H9 (cell line): ENCODE results near the gene BDNF. TPM values are rescaled to one million over a fixed set of nuclear protein-coding genes. Genes with fewer than 3 reads are reported as not detected.
"Not testable (repeated sequence)": the region's sequence is repeated elsewhere in the genome, so short reads cannot be mapped to it uniquely, and the experiment has no call there.

Experiments
- DNase-seq: peaks from one replicate; pipeline ENCODE4 v3.0.0-alpha.2; 2017
- H2AFZ ChIP-seq: one replicate; pipeline ENCODE4 v1.6.1; 2013; ENCODE audit warnings: mild to moderate bottlenecking, low read length, control low read depth, moderate library complexity
- H2AK5ac ChIP-seq: 2 replicates; pipeline ENCODE4 v1.6.1; 2013; ENCODE audit warnings: low read length, control low read depth, mixed read lengths; ENCODE audit not compliant: insufficient read length
- H2BK120ac ChIP-seq: one replicate; pipeline ENCODE4 v1.6.1; 2013; ENCODE audit warnings: low read depth, mild to moderate bottlenecking, low read length, control low read depth, inconsistent platforms; ENCODE audit not compliant: poor library complexity, severe bottlenecking
- H2BK12ac ChIP-seq: 2 replicates; pipeline ENCODE4 v1.6.1; 2013; ENCODE audit warnings: low read length, control low read depth, mixed read lengths, low read depth; ENCODE audit not compliant: insufficient read length
- H2BK15ac ChIP-seq: 2 replicates; pipeline ENCODE4 v1.6.1; 2013; ENCODE audit warnings: low read depth, low read length, control low read depth
- H2BK20ac ChIP-seq: one replicate; pipeline ENCODE4 v1.6.1; 2013; ENCODE audit warnings: low read depth, mild to moderate bottlenecking, low read length, control low read depth, inconsistent platforms; ENCODE audit not compliant: poor library complexity, severe bottlenecking
- H2BK5ac ChIP-seq: 2 replicates; pipeline ENCODE4 v1.6.1; 2013; ENCODE audit warnings: low read length, control low read depth, mixed read lengths; ENCODE audit not compliant: insufficient read length
- H3K14ac ChIP-seq: 2 replicates; pipeline ENCODE4 v1.6.1; 2013; ENCODE audit warnings: low read length, control low read depth; ENCODE audit not compliant: insufficient read depth
- H3K18ac ChIP-seq: 2 replicates; pipeline ENCODE4 v1.6.1; 2013; ENCODE audit warnings: low read depth, mild to moderate bottlenecking, mixed read lengths, low read length, control low read depth; ENCODE audit not compliant: insufficient read length
- H3K23ac ChIP-seq: 2 replicates; pipeline ENCODE4 v1.6.1; 2013; ENCODE audit warnings: low read length, control low read depth, mixed read lengths, low read depth; ENCODE audit not compliant: insufficient read length
- H3K23me2 ChIP-seq: 2 replicates; pipeline ENCODE4 v1.6.1; 2013; ENCODE audit warnings: low read depth, mild to moderate bottlenecking, mixed read lengths, low read length, control low read depth; ENCODE audit not compliant: insufficient read length, poor library complexity, severe bottlenecking
- H3K27ac ChIP-seq: 2 replicates; pipeline ENCODE4 v1.5.1; 2013; ENCODE audit warnings: low read length, control low read depth, mixed read lengths, low read depth; ENCODE audit not compliant: insufficient read length
- H3K27me3 ChIP-seq: 2 replicates; pipeline ENCODE4 v1.6.1; 2013; ENCODE audit warnings: low read length, control low read depth, inconsistent platforms; ENCODE audit not compliant: insufficient read depth
- H3K4ac ChIP-seq: 2 replicates; pipeline ENCODE4 v1.6.1; 2013; ENCODE audit warnings: low read depth, mild to moderate bottlenecking, control low read depth, inconsistent platforms, low read length, moderate library complexity
- H3K4me1 ChIP-seq: 2 replicates; pipeline ENCODE4 v1.6.1; 2013; ENCODE audit warnings: low read length, control low read depth, inconsistent platforms; ENCODE audit not compliant: insufficient read depth
- H3K4me2 ChIP-seq: 2 replicates; pipeline ENCODE4 v1.6.1; 2013; ENCODE audit warnings: low read length, control low read depth, mixed read lengths; ENCODE audit not compliant: insufficient read length, insufficient read depth
- H3K56ac ChIP-seq: 2 replicates; pipeline ENCODE4 v1.6.1; 2013; ENCODE audit warnings: low read depth, mild to moderate bottlenecking, mixed read lengths, low read length, control low read depth; ENCODE audit not compliant: insufficient read length
- H3K79me1 ChIP-seq: 2 replicates; pipeline ENCODE4 v1.6.1; 2013; ENCODE audit warnings: low read depth, mild to moderate bottlenecking, moderate library complexity, low read length, control low read depth, inconsistent platforms; ENCODE audit not compliant: insufficient read depth, poor library complexity, severe bottlenecking
- H3K79me2 ChIP-seq: 2 replicates; pipeline ENCODE4 v1.6.1; 2013; ENCODE audit warnings: low read length, control low read depth, inconsistent platforms; ENCODE audit not compliant: insufficient read depth
- H3K9ac ChIP-seq: 2 replicates; pipeline ENCODE4 v1.6.1; 2013; ENCODE audit warnings: low read length, control low read depth, mixed read lengths; ENCODE audit not compliant: insufficient read length; ENCODE audit errors: extremely low read depth
- H3K9me3 ChIP-seq: one replicate; pipeline ENCODE4 v1.6.1; 2013; ENCODE audit warnings: low read depth, low read length, inconsistent platforms; ENCODE audit not compliant: control insufficient read depth
- H3T11ph ChIP-seq: one replicate; pipeline ENCODE4 v1.6.1; 2013; ENCODE audit warnings: mild to moderate bottlenecking, low read length, control low read depth, inconsistent platforms
- H4K20me1 ChIP-seq: one replicate; pipeline ENCODE4 v1.6.1; 2013; ENCODE audit not compliant: control insufficient read depth, insufficient read length, insufficient read depth
- H4K5ac ChIP-seq: 2 replicates; pipeline ENCODE4 v1.6.1; 2013; ENCODE audit warnings: low read depth, mild to moderate bottlenecking, mixed read lengths, low read length, control low read depth; ENCODE audit not compliant: insufficient read length
- H4K8ac ChIP-seq: replicated peaks from 2 replicates; pipeline ENCODE4 v1.6.1; 2013; ENCODE audit warnings: low read length, control low read depth, mixed read lengths, low read depth; ENCODE audit not compliant: insufficient read length
- H4K91ac ChIP-seq: 2 replicates; pipeline ENCODE4 v1.6.1; 2013; ENCODE audit warnings: low read depth, mild to moderate bottlenecking, moderate library complexity, mixed read lengths, low read length, control low read depth; ENCODE audit not compliant: insufficient read length
- H3K27ac Mint-ChIP-seq, 3 experiments: 2 replicates in 2 of 3; 3 replicates in 1 of 3; pipeline ENCODE4 v1.8.0; 2020 to 2021; ENCODE audit warnings: mixed read lengths in 3 of 3, mild to moderate bottlenecking in 1 of 3, moderate library complexity in 1 of 3
- H3K27me3 Mint-ChIP-seq: 2 replicates; pipeline ENCODE4 v1.8.0; 2021; ENCODE audit warnings: low read depth, mild to moderate bottlenecking, moderate library complexity, mixed read lengths
- H3K36me3 Mint-ChIP-seq, 3 experiments: 2 replicates in 2 of 3; 3 replicates in 1 of 3; pipeline ENCODE4 v1.8.0; 2020 to 2021; ENCODE audit warnings: low read depth in 3 of 3, mixed read lengths in 3 of 3; ENCODE audit not compliant: insufficient read depth in 1 of 3
- H3K4me1 Mint-ChIP-seq, 2 experiments: 2 replicates each; pipeline ENCODE4 v1.8.0; 2020; ENCODE audit warnings: mixed read lengths in 2 of 2
- H3K4me3 Mint-ChIP-seq, 2 experiments: 2 replicates in 1 of 2; 3 replicates in 1 of 2; pipeline ENCODE4 v1.8.0; 2020 to 2021; ENCODE audit warnings: mild to moderate bottlenecking in 2 of 2, mixed read lengths in 2 of 2, moderate library complexity in 1 of 2
- H3K9me3 Mint-ChIP-seq, 2 experiments: 2 replicates in 1 of 2; 3 replicates in 1 of 2; pipeline ENCODE4 v1.8.0; 2020; ENCODE audit warnings: mild to moderate bottlenecking in 2 of 2, mixed read lengths in 2 of 2, moderate library complexity in 1 of 2
- WGBS: extraction: QIAGEN DNeasy Blood & Tissue Kit; methylation state at CpG from one replicate; pipeline ENCODE4 v1.1.7; 2013; ENCODE audit warnings: missing lambda C conversion rate, low lambda C conversion rate, mixed read lengths; ENCODE audit not compliant: insufficient read length; ENCODE audit errors: extremely low coverage; 5-methylcytosine and 5-hydroxymethylcytosine counted together
- total RNA-seq: library from RNA; stranded (reverse); gene quantifications from 2 replicates; pipeline ENCODE4 v1.2.1, GENCODE V29; 2021

Gene BDNF
- total RNA-seq, 1 experiment from 2014 or later = 2.7 TPM

DNA sequence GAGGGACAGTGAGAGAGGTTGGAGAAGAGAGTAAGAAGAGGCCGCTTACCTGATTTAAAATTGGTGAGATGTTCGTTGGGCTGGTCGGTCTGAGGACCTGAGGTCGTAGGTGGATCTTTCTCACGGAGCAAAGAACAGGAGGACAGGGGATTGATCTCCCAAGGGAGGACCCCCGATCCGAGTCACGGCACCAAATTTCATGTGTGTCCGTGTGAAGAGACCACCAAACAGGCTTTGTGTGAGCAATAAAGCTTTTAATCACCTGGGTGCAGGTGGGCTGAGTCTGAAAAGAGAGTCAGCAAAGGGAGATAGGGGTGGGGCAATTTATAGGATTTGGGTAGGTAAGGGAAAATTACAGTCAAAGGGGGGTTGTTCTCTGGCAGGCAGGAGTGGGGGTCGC is 66.0 kb downstream of the BDNF start:
- H3K4me2 ChIP-seq, DNase-seq, H3T11ph ChIP-seq, H2AK5ac ChIP-seq, H3K4me1 ChIP-seq, H3K23ac ChIP-seq, H4K5ac ChIP-seq, H3K27me3 Mint-ChIP-seq, H3K9me3 ChIP-seq, H3K14ac ChIP-seq, H2BK15ac ChIP-seq, H2BK5ac ChIP-seq, H3K18ac ChIP-seq, H3K79me1 ChIP-seq, H2BK12ac ChIP-seq, H3K27me3 ChIP-seq, H3K27ac ChIP-seq, H4K20me1 ChIP-seq, H3K9me3 Mint-ChIP-seq, H3K4ac ChIP-seq, H4K91ac ChIP-seq, H2BK20ac ChIP-seq, H2BK120ac ChIP-seq, H3K23me2 ChIP-seq, H4K8ac ChIP-seq, H3K56ac ChIP-seq, H2AFZ ChIP-seq: not testable (repeated sequence)
- peak overlapping the region; percentile 38 for H3K9ac ChIP-seq
- WGBS = no CpG with 5 or more reads among the region's 10 CpGs
- Mint-ChIP-seq H3K4me3 (peak overlapping the region; percentile 97 to 100), H3K4me1 (peaks cover 54 to 60% of the 10 kb centered on the region in 2 experiments), H3K36me3 (peaks cover 20 to 47% (median 38%) of the 10 kb centered on the region in 3 experiments), H3K27ac (peak overlapping the region; percentile 85 to 99 (median 98))
- H3K79me2 ChIP-seq = peaks cover 11% of the 10 kb centered on the region; the same call in 1 of the 2 replicates

DNA sequence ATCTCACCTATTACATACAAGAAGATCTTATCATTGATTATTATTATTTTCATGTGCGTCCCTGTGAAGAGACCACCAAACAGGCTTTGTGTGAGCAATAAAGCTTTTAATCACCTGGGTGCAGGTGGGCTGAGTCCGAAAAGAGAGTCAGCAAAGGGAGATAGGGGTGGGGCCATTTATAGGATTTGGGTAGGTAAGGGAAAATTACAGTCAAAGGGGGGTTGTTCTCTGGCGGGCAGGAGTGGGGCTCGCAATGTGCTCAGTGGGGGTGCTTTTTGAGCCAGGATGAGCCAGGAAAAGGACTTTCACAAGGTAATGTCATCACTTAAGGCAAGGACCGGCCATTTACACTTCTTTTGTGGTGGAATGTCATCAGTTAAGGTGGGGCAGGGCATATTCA is 71.2 kb downstream of the BDNF start:
- H3K79me1 ChIP-seq, H4K5ac ChIP-seq, H4K20me1 ChIP-seq, H3T11ph ChIP-seq, H3K23me2 ChIP-seq, H2AFZ ChIP-seq, H3K14ac ChIP-seq, H2AK5ac ChIP-seq, H3K18ac ChIP-seq, H2BK20ac ChIP-seq, H2BK120ac ChIP-seq, H2BK15ac ChIP-seq, H4K91ac ChIP-seq, H3K27ac ChIP-seq, H4K8ac ChIP-seq, H3K9ac ChIP-seq, H3K27me3 ChIP-seq, H3K27me3 Mint-ChIP-seq, H2BK12ac ChIP-seq, H3K4ac ChIP-seq, H3K9me3 Mint-ChIP-seq, H3K4me1 ChIP-seq, H3K23ac ChIP-seq, H2BK5ac ChIP-seq, H3K56ac ChIP-seq, H3K9me3 ChIP-seq: not testable (repeated sequence)
- peak; percentile 65 for DNase-seq
- H3K27ac Mint-ChIP-seq = peak overlapping the region; percentile 76 to 85 (median 80)
- H3K36me3 Mint-ChIP-seq = peaks cover 33 to 87% (median 67%) of the 10 kb centered on the region in 3 experiments
- whole genome bisulfite sequencing = no CpG with 5 or more reads among the region's 5 CpGs
- H3K4me3 Mint-ChIP-seq = peak overlapping the region; percentile 55 to 80
- H3K4me1 Mint-ChIP-seq = peaks cover 67 to 72% of the 10 kb centered on the region in 2 experiments
- peaks cover 11% of the 10 kb centered on the region; the same call in 1 of the 2 replicates for H3K79me2 ChIP-seq
- H3K4me2 ChIP-seq = peak overlapping the region; percentile 10
